ENCODE data around the gene CCDC107. TPM values are rescaled to one million over a fixed set of nuclear protein-coding genes. Genes with fewer than 3 reads are reported as not detected.

CCDC107 gene
- total RNA-seq, 2 experiments from 2014 or later = 12.1 to 13.7 TPM

- Mint-ChIP-seq H3K4me3 (peak overlapping the region; percentile 85), H3K4me1 (ENCODE audit: low read depth) (peaks cover 44% of the 10 kb centered on the region), H3K9me3 (no peaks in the 10 kb centered on the region), H3K36me3 (ENCODE audit: low read depth) (peaks cover 39% of the 10 kb centered on the region), H3K27me3 (no peaks in the 10 kb centered on the region), H3K27ac (peak overlapping the region; percentile 79)
- no peak for TF ChIP-seq CTCF (IDR thresholded peaks at IDR 0.05)
- intact Hi-C loops (cut with micrococcal nuclease) = no loop called here
- POLR2A ChIA-PET = interaction anchor here (0.7 to 6.4 kb wide), 5 partner anchors 11 to 45 kb away, joined by 3 to 64 read pairs (median 8); partner anchors contain the start of genes CCDC107, CD72 and RMRP
- CTCF ChIA-PET = interaction anchor here (0.6 to 7.7 kb wide), 13 partner anchors 10 to 102 kb away, joined by 3 to 98 read pairs (median 21); partner anchors contain the start of genes ARHGEF39, CCDC107, CD72 and CREB3
- ATAC-seq = no peak
- DNase-seq = no peak
Measured at GRCh38 chr9:35646153-35646532, 11.9 kb upstream of the CCDC107 start.

- no peaks in the 10 kb centered on the region for H3K27me3 Mint-ChIP-seq
- no peaks in the 10 kb centered on the region for H3K9me3 Mint-ChIP-seq
- H3K4me1 Mint-ChIP-seq (ENCODE audit: low read depth) = peaks cover 44% of the 10 kb centered on the region
- peak overlapping the region; percentile 79 for H3K27ac Mint-ChIP-seq
- ATAC-seq = peak; percentile 84
- peak; percentile 94 for DNase-seq
- ChIA-PET POLR2A (interaction anchor here (0.7 to 6.4 kb wide), 13 partner anchors 8 to 85 kb away, joined by 3 to 64 read pairs (median 4); partner anchors contain the start of genes CA9, CCDC107, CD72 and CREB3), CTCF (interaction anchor here (0.6 to 7.7 kb wide), 21 partner anchors 10 to 166 kb away, joined by 3 to 98 read pairs (median 5); partner anchors contain the start of genes ARHGEF39, CCDC107, CD72 and CREB3)
- TF ChIP-seq CTCF (IDR thresholded peaks at IDR 0.05) = peak; percentile 83
- intact Hi-C loops (cut with micrococcal nuclease) = no loop called here
- peaks cover 35% of the 10 kb centered on the region for H3K36me3 Mint-ChIP-seq (ENCODE audit: low read depth)
- H3K4me3 Mint-ChIP-seq = peak overlapping the region; percentile 85
Measured at GRCh38 chr9:35646533-35647265, 11.4 kb upstream of the CCDC107 start.

GRCh38 chr9:35649431-35650340 lies 8.4 kb upstream of the CCDC107 start:
- Mint-ChIP-seq H3K36me3 (ENCODE audit: low read depth) (peaks cover 25% of the 10 kb centered on the region), H3K27ac (peak overlapping the region; percentile 96), H3K4me3 (peak overlapping the region; percentile 85), H3K27me3 (no peaks in the 10 kb centered on the region), H3K9me3 (no peaks in the 10 kb centered on the region), H3K4me1 (ENCODE audit: low read depth) (peaks cover 43% of the 10 kb centered on the region)
- ChIA-PET POLR2A (interaction anchor here (1.2 to 6.4 kb wide), 6 partner anchors 7 to 81 kb away, joined by 3 to 64 read pairs (median 4); partner anchors contain the start of genes CCDC107 and RMRP), CTCF (interaction anchor here (1.0 to 7.7 kb wide), 10 partner anchors 9 to 81 kb away, joined by 3 to 98 read pairs (median 24); partner anchors contain the start of genes CCDC107, CD72 and RMRP)
- ATAC-seq (peak; percentile 7), DNase-seq (peak; percentile 66)
- no peak for TF ChIP-seq CTCF (IDR thresholded peaks at IDR 0.05)
- intact Hi-C loops (cut with micrococcal nuclease) = loop anchor here (2.0 to 10.0 kb wide), 2 partner anchors 31 to 165 kb away; partner anchors contain the start of genes CD72, HINT2 and SPAG8

- peaks cover 25% of the 10 kb centered on the region for H3K36me3 Mint-ChIP-seq (ENCODE audit: low read depth)
- peak within 1 kb of the TSS; percentile 96 for H3K27ac Mint-ChIP-seq
- H3K4me1 Mint-ChIP-seq (ENCODE audit: low read depth) = peaks cover 41% of the 10 kb centered on the region
- intact Hi-C loops (cut with micrococcal nuclease) = loop anchor here (10.0 kb wide), 1 partner anchor 164 kb away; the partner anchor contains the start of genes HINT2 and SPAG8
- peak; percentile 20 for ATAC-seq
- no peaks in the 10 kb centered on the region for H3K9me3 Mint-ChIP-seq
- peak; percentile 73 for DNase-seq
- H3K27me3 Mint-ChIP-seq = no peaks in the 10 kb centered on the region
- CTCF ChIA-PET = interaction anchor here (1.0 to 7.7 kb wide), 8 partner anchors 8 to 81 kb away, joined by 3 to 98 read pairs (median 24); partner anchors contain the start of genes CCDC107, CD72 and RMRP
- TF ChIP-seq CTCF (IDR thresholded peaks at IDR 0.05) = no peak
- POLR2A ChIA-PET = interaction anchor here (1.2 to 6.4 kb wide), 5 partner anchors 6 to 81 kb away, joined by 3 to 64 read pairs (median 4); partner anchors contain the start of genes CCDC107 and RMRP
- peak within 1 kb of the TSS; percentile 85 for H3K4me3 Mint-ChIP-seq
Measured at GRCh38 chr9:35650341-35651158, 7.5 kb upstream of the CCDC107 start, which contains the start of gene SIT1. TSS of gene SIT1 (minus strand) at chr9:35650931. CDS start at chr9:35650853, 78 bp downstream.

Data from activated CD8-positive, alpha-beta T cell treated with anti-CD3 and anti-CD28 coated beads for 36 hours (primary cell).